ENCODE results near the gene PPP2R2B.
"Not testable (repeated sequence)": the region's sequence is repeated elsewhere in the genome, so short reads cannot be mapped to it uniquely, and the experiment has no call there.

Gene PPP2R2B

GRCh38 chr5:146628950-146629349 lies 249.6 kb downstream of the PPP2R2B start:
- Histone ChIP-seq H3K36me3 (ENCODE audit: insufficient read depth, low read length) (no peaks in the 10 kb centered on the region), H3K9ac (ENCODE audit: low read depth, low read length) (no peak overlapping the region), H3K9me3 (ENCODE audit: control insufficient read depth, insufficient read depth, low read length) (no peaks in the 10 kb centered on the region), H3K4me1 (ENCODE audit: insufficient read depth, low read length) (no peaks in the 10 kb centered on the region)

GRCh38 chr5:146626936-146627335 lies 251.6 kb downstream of the PPP2R2B start:
- Histone ChIP-seq H3K9me3 (ENCODE audit: control insufficient read depth, insufficient read depth, low read length) (no peaks in the 10 kb centered on the region), H3K4me1 (ENCODE audit: insufficient read depth, low read length) (no peaks in the 10 kb centered on the region), H3K9ac (ENCODE audit: low read depth, low read length) (no peak overlapping the region), H3K36me3 (ENCODE audit: insufficient read depth, low read length) (no peaks in the 10 kb centered on the region)

GRCh38 chr5:146624179-146624578 lies 254.4 kb downstream of the PPP2R2B start:
- Histone ChIP-seq H3K4me1 (ENCODE audit: insufficient read depth, low read length) (no peaks in the 10 kb centered on the region), H3K9ac (ENCODE audit: low read depth, low read length) (no peak overlapping the region), H3K36me3 (ENCODE audit: insufficient read depth, low read length) (no peaks in the 10 kb centered on the region), H3K9me3 (ENCODE audit: control insufficient read depth, insufficient read depth, low read length) (no peaks in the 10 kb centered on the region)

- Histone ChIP-seq H3K9ac (ENCODE audit: low read depth, low read length) (no peak overlapping the region), H3K36me3 (ENCODE audit: insufficient read depth, low read length) (no peaks in the 10 kb centered on the region), H3K9me3 (ENCODE audit: control insufficient read depth, insufficient read depth, low read length) (no peaks in the 10 kb centered on the region), H3K4me1 (ENCODE audit: insufficient read depth, low read length) (no peaks in the 10 kb centered on the region)
Measured at GRCh38 chr5:146623666-146624065, 254.9 kb downstream of the PPP2R2B start.

- H3K9ac ChIP-seq (ENCODE audit: low read depth, low read length): no peak overlapping the region
- H3K4me1 ChIP-seq (ENCODE audit: insufficient read depth, low read length): no peaks in the 10 kb centered on the region
- no peaks in the 10 kb centered on the region for H3K9me3 ChIP-seq (ENCODE audit: control insufficient read depth, insufficient read depth, low read length)
- H3K36me3 ChIP-seq (ENCODE audit: insufficient read depth, low read length): no peaks in the 10 kb centered on the region
Measured at GRCh38 chr5:146623009-146623408, 255.5 kb downstream of the PPP2R2B start.

GRCh38 chr5:146622391-146622790 lies 256.2 kb downstream of the PPP2R2B start:
- Histone ChIP-seq H3K4me1 (ENCODE audit: insufficient read depth, low read length) (no peaks in the 10 kb centered on the region), H3K9ac (ENCODE audit: low read depth, low read length) (no peak overlapping the region), H3K36me3 (ENCODE audit: insufficient read depth, low read length) (no peaks in the 10 kb centered on the region), H3K9me3 (ENCODE audit: control insufficient read depth, insufficient read depth, low read length) (no peaks in the 10 kb centered on the region)

- Histone ChIP-seq H3K4me1 (ENCODE audit: insufficient read depth, low read length) (no peaks in the 10 kb centered on the region), H3K9ac (ENCODE audit: low read depth, low read length) (no peak overlapping the region), H3K9me3 (ENCODE audit: control insufficient read depth, insufficient read depth, low read length) (peaks cover 3% of the 10 kb centered on the region; the same call in 1 of the 2 replicates), H3K36me3 (ENCODE audit: insufficient read depth, low read length) (no peaks in the 10 kb centered on the region)
Measured at GRCh38 chr5:146620669-146621051, 257.9 kb downstream of the PPP2R2B start.

GRCh38 chr5:146620031-146620668 lies 258.4 kb downstream of the PPP2R2B start:
- no peak overlapping the region for H3K9ac ChIP-seq (ENCODE audit: low read depth, low read length)
- no peaks in the 10 kb centered on the region for H3K36me3 ChIP-seq (ENCODE audit: insufficient read depth, low read length)
- peaks cover 3% of the 10 kb centered on the region; the same call in 1 of the 2 replicates for H3K9me3 ChIP-seq (ENCODE audit: control insufficient read depth, insufficient read depth, low read length)
- H3K4me1 ChIP-seq (ENCODE audit: insufficient read depth, low read length): no peaks in the 10 kb centered on the region

- Histone ChIP-seq H3K9ac (ENCODE audit: low read depth, low read length) (no peak overlapping the region), H3K9me3 (ENCODE audit: control insufficient read depth, insufficient read depth, low read length) (peaks cover 3% of the 10 kb centered on the region; the same call in 1 of the 2 replicates), H3K36me3 (ENCODE audit: insufficient read depth, low read length) (no peaks in the 10 kb centered on the region), H3K4me1 (ENCODE audit: insufficient read depth, low read length) (no peaks in the 10 kb centered on the region)
Measured at GRCh38 chr5:146618434-146618833, 260.1 kb downstream of the PPP2R2B start.

- not testable (repeated sequence) for H3K9ac ChIP-seq (ENCODE audit: low read depth, low read length); H3K36me3 ChIP-seq (ENCODE audit: insufficient read depth, low read length); H3K9me3 ChIP-seq (ENCODE audit: control insufficient read depth, insufficient read depth, low read length); H3K4me1 ChIP-seq (ENCODE audit: insufficient read depth, low read length)
Measured at GRCh38 chr5:146609731-146610130, 268.8 kb downstream of the PPP2R2B start.

- Histone ChIP-seq H3K4me1 (ENCODE audit: insufficient read depth, low read length) (no peaks in the 10 kb centered on the region), H3K9ac (ENCODE audit: low read depth, low read length) (no peak overlapping the region), H3K36me3 (ENCODE audit: insufficient read depth, low read length) (no peaks in the 10 kb centered on the region), H3K9me3 (ENCODE audit: control insufficient read depth, insufficient read depth, low read length) (no peaks in the 10 kb centered on the region)
Measured at GRCh38 chr5:146607659-146608332, 270.8 kb downstream of the PPP2R2B start.

- Histone ChIP-seq H3K36me3 (ENCODE audit: insufficient read depth, low read length) (no peaks in the 10 kb centered on the region), H3K9ac (ENCODE audit: low read depth, low read length) (no peak overlapping the region), H3K9me3 (ENCODE audit: control insufficient read depth, insufficient read depth, low read length) (no peaks in the 10 kb centered on the region), H3K4me1 (ENCODE audit: insufficient read depth, low read length) (no peaks in the 10 kb centered on the region)
Measured at GRCh38 chr5:146606893-146607292, 271.7 kb downstream of the PPP2R2B start.

GRCh38 chr5:146600376-146600775 lies 278.2 kb downstream of the PPP2R2B start:
- no peak overlapping the region for H3K9ac ChIP-seq (ENCODE audit: low read depth, low read length)
- H3K4me1 ChIP-seq (ENCODE audit: insufficient read depth, low read length): no peaks in the 10 kb centered on the region
- no peaks in the 10 kb centered on the region for H3K36me3 ChIP-seq (ENCODE audit: insufficient read depth, low read length)
- H3K9me3 ChIP-seq (ENCODE audit: control insufficient read depth, insufficient read depth, low read length): no peaks in the 10 kb centered on the region

GRCh38 chr5:146599261-146599660 lies 279.3 kb downstream of the PPP2R2B start:
- H3K4me1 ChIP-seq (ENCODE audit: insufficient read depth, low read length): no peaks in the 10 kb centered on the region
- no peak overlapping the region for H3K9ac ChIP-seq (ENCODE audit: low read depth, low read length)
- H3K9me3 ChIP-seq (ENCODE audit: control insufficient read depth, insufficient read depth, low read length): no peaks in the 10 kb centered on the region
- no peaks in the 10 kb centered on the region for H3K36me3 ChIP-seq (ENCODE audit: insufficient read depth, low read length)

GRCh38 chr5:146595088-146595487 lies 283.5 kb downstream of the PPP2R2B start:
- Histone ChIP-seq H3K9me3 (ENCODE audit: control insufficient read depth, insufficient read depth, low read length) (no peaks in the 10 kb centered on the region), H3K4me1 (ENCODE audit: insufficient read depth, low read length) (no peaks in the 10 kb centered on the region), H3K9ac (ENCODE audit: low read depth, low read length) (no peak overlapping the region), H3K36me3 (ENCODE audit: insufficient read depth, low read length) (no peaks in the 10 kb centered on the region)
